NCI-H345 treated with DMSO at 0.1 percent for 48 hours (cell line): ENCODE results near the gene AJM1.

Source experiments
- DNase-seq: peaks from one replicate; lab custom pipeline; 2025; ENCODE audit not compliant: unreplicated experiment; lab: John Stamatoyannopoulos, UW

Gene AJM1

GRCh38 chr9:136807281-136808074 is 34.8 kb upstream of the AJM1 start, which contains the start of gene RABL6:
Gene RABL6 (plus strand): TSS chr9:136807948. CDS start chr9:136808197, 249 bp downstream.
- DNase-seq: peak; percentile 48

- DNase-seq: no peak
Measured at GRCh38 chr9:136808075-136808805, 34.0 kb upstream of the AJM1 start.

- no peak for DNase-seq
Measured at GRCh38 chr9:136808806-136809158, 33.5 kb upstream of the AJM1 start.

- no peak for DNase-seq
Measured at GRCh38 chr9:136814725-136815421, 27.4 kb upstream of the AJM1 start.

GRCh38 chr9:136815422-136815782 is 26.9 kb upstream of the AJM1 start:
- no peak for DNase-seq

- no peak for DNase-seq
Measured at GRCh38 chr9:136820971-136821825, 21.1 kb upstream of the AJM1 start.

- no peak for DNase-seq
Measured at GRCh38 chr9:136821826-136822544, 20.3 kb upstream of the AJM1 start.

- DNase-seq: no peak
Measured at GRCh38 chr9:136823136-136824046, 18.9 kb upstream of the AJM1 start.

GRCh38 chr9:136824496-136825225 is 17.6 kb upstream of the AJM1 start:
- no peak for DNase-seq

- DNase-seq: no peak
Measured at GRCh38 chr9:136825295-136826187, 16.7 kb upstream of the AJM1 start.

- DNase-seq: no peak
Measured at GRCh38 chr9:136826188-136826541, 16.1 kb upstream of the AJM1 start.

- DNase-seq: no peak
Measured at GRCh38 chr9:136826703-136827582, 15.3 kb upstream of the AJM1 start.

GRCh38 chr9:136827794-136828473 is 14.3 kb upstream of the AJM1 start:
- no peak for DNase-seq

GRCh38 chr9:136828474-136829140 is 13.7 kb upstream of the AJM1 start:
- no peak for DNase-seq

GRCh38 chr9:136829412-136829811 is 12.9 kb upstream of the AJM1 start:
- no peak for DNase-seq
